Heart right ventricle (tissue), 16 donors: ENCODE data around the gene GFAP. TPM values are rescaled to one million over a fixed set of nuclear protein-coding genes. Genes with fewer than 3 reads are reported as not detected.

Source experiments
- ATAC-seq, 8 donors: fragments of 200-7000 bp; cut with Tn5 transposase; one replicate each; pipeline ENCODE4 v1.9.1; 2020; ENCODE audit warnings: mild to moderate bottlenecking in 8 of 8, moderate library complexity in 8 of 8, moderate number of reproducible peaks in 1 of 8
- DNase-seq, 2 donors: peaks; one replicate each; pipeline ENCODE4 v3.0.0-alpha.2; 2020
- H3K27ac ChIP-seq, 10 donors: fragments of 200-600 bp; sonication (generic) in 2 of 10; one replicate each; pipeline versions ENCODE4 v1.5.0 to v1.8.0; 2020 to 2022; ENCODE audit warnings: mild to moderate bottlenecking in 3 of 10
- H3K27me3 ChIP-seq, 7 donors: fragments of 200-600 bp; one replicate each; pipeline ENCODE4 v1.8.0; 2021 to 2022; ENCODE audit warnings: mild to moderate bottlenecking in 2 of 7
- H3K36me3 ChIP-seq, 9 donors: fragments of 200-600 bp; sonication (generic) in 1 of 9; one replicate each; pipeline versions ENCODE4 v1.5.0 to v1.8.0; 2020 to 2022; ENCODE audit warnings: mild to moderate bottlenecking in 2 of 9
- H3K4me1 ChIP-seq, 9 donors: fragments of 200-600 bp; sonication (generic) in 1 of 9; one replicate each; pipeline versions ENCODE4 v1.5.0 to v1.8.0; 2020 to 2022; ENCODE audit warnings: mild to moderate bottlenecking in 4 of 9
- H3K4me3 ChIP-seq, 10 donors: fragments of 200-600 bp; sonication (generic) in 2 of 10; one replicate each; pipeline versions ENCODE4 v1.5.0 to v1.8.0; 2020 to 2022; ENCODE audit warnings: mild to moderate bottlenecking in 7 of 10, moderate library complexity in 2 of 10
- H3K9me3 ChIP-seq, 11 donors: fragments of 200-600 bp in 10 of 11; sonication (generic) in 2 of 11; one replicate each; pipeline versions ENCODE4 v1.5.0 to v1.8.0; 2013 to 2022; ENCODE audit warnings: mild to moderate bottlenecking in 2 of 11, control low read depth in 1 of 11, moderate library complexity in 1 of 11
- CTCF ChIP-seq, 9 donors: fragments of 200-600 bp; sonication (generic) in 2 of 9; IDR thresholded peaks; one replicate each; pipeline versions ENCODE4 v1.5.0 to v1.8.0; 2021 to 2022; ENCODE audit warnings: antibody characterized with exemption in 9 of 9, mild to moderate bottlenecking in 5 of 9, moderate library complexity in 1 of 9
- whole genome bisulfite sequencing, 2 donors: extraction: QIAGEN DNeasy Blood & Tissue Kit; methylation state at CpG; one replicate each; pipeline ENCODE4 v1.1.7; 2013; ENCODE audit warnings: inconsistent platforms in 1 of 2; 5-methylcytosine and 5-hydroxymethylcytosine counted together
- intact Hi-C, 10 donors: fragments of 100-400 bp; cut with DNase I; formaldehyde crosslinking; loops; one replicate each; pipeline versions ENCODE4 v1.11.1 to v1.14.2; 2022
- polyA plus RNA-seq, 2 donors: library from polyadenylated mRNA; stranded (reverse); fragments of 200-250 nt; gene quantifications; one replicate each; pipeline ENCODE4 v1.2.3, GENCODE V29; 2013
- total RNA-seq, 10 donors: library from RNA; stranded (reverse); fragmentation: NEBNext Ultra II Directional in 3 of 10; extraction: Animal tissue kit (Norgen Biotek cat#: 25700) in 3 of 10; gene quantifications; one replicate each; pipeline versions ENCODE4 v1.2.1 to v1.2.4, GENCODE V29; 2021 to 2023
- donor health status: Arrhythmogenic right ventricular cardiomyopathy.
- donor health status: ischemic (EF 13 %, LVEDD 7.1; RV severe dilation, severe dysfunction).
- donor health status: healthy with polysubstance abuse.
- donor health status: DM: no; HTN: yes; CAD: no.
- donor health status: DM: no; HTN: no; CAD: no.
- donor health status: ischemic (EF 25% LVEDD 6.9; RV normal size, moderate dysfunction).
- donor health status: ischemic (EF 25% LVEDD 5.7; RV mildly dilated, moderate dysfunction).
- donor health status: healthy.
- donor health status: DM: yes; HTN: yes; CAD: no.
- donor health status: Ischemic cardiomyopathy.
- donor health status: ischemic (EF 35%, LVEDD 5.7; RV mildly dilated, moderate dysfunction).
- donor health status: nonischemic (EF 11% LVEDD 7.7; RV severe dilation, severe dysfunction).
- donor health status: DM: yes; HTN: yes; CAD: no.
- donor health status: PGD.
- donor health status: ischemic (EF 29% LVEDD 5.4; RV normal size, mild dysfunction).
- donor health status: nonischemic (EF 23%, LVEDD 6.1; RV moderate dilation, normal function).

GFAP gene
- total and polyA plus RNA-seq, 12 donors: 2.1 to 8.6 (median 7.1) TPM

GRCh38 chr17:44904001-44904984, 11.0 kb downstream of the GFAP start:
- TF ChIP-seq CTCF (IDR thresholded peaks at IDR 0.05): no peak
- Histone ChIP-seq H3K4me3 (no peak overlapping the region), H3K4me1 (peaks cover 0 to 48% (median 7%) of the 10 kb centered on the region in 9 donors), H3K9me3 (no peaks in the 10 kb centered on the region), H3K36me3 (no peaks in the 10 kb centered on the region), H3K27ac (no peak overlapping the region), H3K27me3 (no peaks in the 10 kb centered on the region)
- WGBS, 2 donors: 95 to 97% methylated on average over 35 of the region's 35 CpGs
- DNase-seq: no peak
- no peak for ATAC-seq
- intact Hi-C loops: loop anchor here in 1 of 10 donors (5.0 kb wide), 1 partner anchor 118 kb away; no protein-coding TSS in a partner anchor

GRCh38 chr17:44903012-44903685, 12.2 kb downstream of the GFAP start:
- intact Hi-C loops: loop anchor here in 1 of 10 donors (5.0 kb wide), 1 partner anchor 119 kb away; no protein-coding TSS in a partner anchor
- Histone ChIP-seq H3K27me3 (no peaks in the 10 kb centered on the region), H3K36me3 (no peaks in the 10 kb centered on the region), H3K4me3 (no peak overlapping the region), H3K27ac (no peak overlapping the region), H3K4me1 (peaks cover 0 to 53% (median 15%) of the 10 kb centered on the region in 9 donors), H3K9me3 (no peaks in the 10 kb centered on the region)
- 64 to 67% methylated on average over 8 of the region's 8 CpGs for WGBS, 2 donors
- ATAC-seq: no peak
- TF ChIP-seq CTCF (IDR thresholded peaks at IDR 0.05): no peak
- DNase-seq: no peak

- intact Hi-C loops: loop anchor here in 1 of 10 donors (5.0 kb wide), 1 partner anchor 120 kb away; no protein-coding TSS in a partner anchor
- no peak for DNase-seq
- 84 to 86% methylated on average over 17 of the region's 17 CpGs for WGBS, 2 donors
Measured at GRCh38 chr17:44902135-44902760, 13.1 kb downstream of the GFAP start.

More at GRCh38 chr17:44902135-44902760, 13.1 kb downstream of the GFAP start:
- Histone ChIP-seq H3K4me1 (peaks cover 0 to 58% (median 23%) of the 10 kb centered on the region in 9 donors), H3K4me3 (no peak overlapping the region), H3K27me3 (no peaks in the 10 kb centered on the region), H3K27ac (no peak overlapping the region), H3K36me3 (no peaks in the 10 kb centered on the region), H3K9me3 (no peaks in the 10 kb centered on the region)
- ATAC-seq: no peak
- TF ChIP-seq CTCF (IDR thresholded peaks at IDR 0.05): no peak
